Activated CD8-positive, alpha-beta T cell treated with anti-CD3 and anti-CD28 coated beads for 36 hours (primary cell): ENCODE measurements around the gene MAP1LC3C. TPM values are rescaled to one million over a fixed set of nuclear protein-coding genes. Genes with fewer than 3 reads are reported as not detected.
A peak's percentile ranks its signal among the peaks of the same experiment; 100 is the strongest.

Experiments used
- ATAC-seq: fragments of 200-7000 bp; cut with Tn5 transposase; one replicate; pipeline ENCODE4 v1.10.0; 2021; ENCODE audit warnings: mild to moderate bottlenecking, moderate library complexity
- CTCF ChIA-PET: fragments of 350-600 bp; sonication (Branson Sonifier 250); formaldehyde crosslinking; loops from one replicate; lab custom pipeline; 2021; ENCODE audit warnings: antibody characterized with exemption; lab: Charles Lee
- POLR2A ChIA-PET: fragments of 350-600 bp; sonication (Branson Sonifier 250); formaldehyde crosslinking; loops from one replicate; lab custom pipeline; 2021; ENCODE audit warnings: antibody characterized with exemption; lab: Charles Lee
- DNase-seq: peaks from one replicate; pipeline ENCODE4 v3.0.0-alpha.2; 2020
- H3K27ac Mint-ChIP-seq: one replicate; pipeline ENCODE4 v1.8.0; 2021; ENCODE audit warnings: mild to moderate bottlenecking, mixed read lengths
- H3K27me3 Mint-ChIP-seq: one replicate; pipeline ENCODE4 v1.8.0; 2021; ENCODE audit warnings: mixed read lengths
- H3K36me3 Mint-ChIP-seq: one replicate; pipeline ENCODE4 v1.8.0; 2021; ENCODE audit warnings: low read depth, mixed read lengths
- H3K4me1 Mint-ChIP-seq: one replicate; pipeline ENCODE4 v1.8.0; 2021; ENCODE audit warnings: low read depth, mixed read lengths
- H3K4me3 Mint-ChIP-seq: one replicate; pipeline ENCODE4 v1.8.0; 2021; ENCODE audit warnings: mild to moderate bottlenecking, moderate library complexity, mixed read lengths
- H3K9me3 Mint-ChIP-seq: one replicate; pipeline ENCODE4 v1.8.0; 2021; ENCODE audit warnings: mixed read lengths
- CTCF ChIP-seq: fragments of 200-600 bp; IDR thresholded peaks from one replicate; pipeline ENCODE4 v1.8.0; 2022; ENCODE audit warnings: antibody characterized with exemption, mild to moderate bottlenecking
- intact Hi-C: fragments of 100-400 bp; cut with micrococcal nuclease; formaldehyde crosslinking; loops from one replicate; pipeline ENCODE4 v1.10.0; 2022
- total RNA-seq, 2 experiments: library from RNA; stranded (reverse); gene quantifications; one replicate each; pipeline ENCODE4 v1.2.3, GENCODE V29; 2021

MAP1LC3C gene
- total RNA-seq, 2 experiments from 2014 or later, result not detected

GRCh38 chr1:242025681-242026080, 26.8 kb upstream of the MAP1LC3C start:
- Mint-ChIP-seq H3K9me3 (no peaks in the 10 kb centered on the region), H3K36me3 (no peaks in the 10 kb centered on the region), H3K4me1 (no peaks in the 10 kb centered on the region), H3K27ac (no peak overlapping the region), H3K27me3 (peaks cover 3% of the 10 kb centered on the region), H3K4me3 (no peak overlapping the region)
- TF ChIP-seq CTCF, result no peak
- ChIA-PET POLR2A (no interaction called here), CTCF (no interaction called here)
- DNase-seq, result no peak
- intact Hi-C loops, result no loop called here
- ATAC-seq, result no peak

DNA sequence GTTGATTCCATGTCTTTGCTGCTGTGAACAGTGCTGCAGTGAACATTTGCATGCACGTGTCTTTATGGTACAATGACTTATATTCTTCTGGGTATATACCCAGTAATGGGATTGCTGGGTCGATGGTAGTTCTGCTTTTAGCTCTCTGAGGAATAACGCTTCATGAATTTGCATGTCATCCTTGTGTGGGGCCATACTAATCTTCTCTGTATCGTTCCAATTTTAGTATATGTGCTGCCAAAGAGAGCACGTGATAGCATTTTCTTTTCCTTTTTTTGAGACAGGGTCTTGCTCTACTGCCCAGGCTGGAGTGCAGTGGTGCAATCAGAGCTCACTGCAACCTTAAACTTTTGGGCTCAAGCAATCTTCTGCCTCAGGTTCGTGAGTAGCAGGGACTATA, 24.9 kb upstream of the MAP1LC3C start:
- no peaks in the 10 kb centered on the region for H3K27me3 Mint-ChIP-seq
- ChIA-PET CTCF (interaction anchor here (1.4 kb wide), 1 partner anchor 25 kb away, joined by 3 read pairs; no protein-coding TSS in a partner anchor), POLR2A (no interaction called here)
- H3K36me3 Mint-ChIP-seq, result no peaks in the 10 kb centered on the region
- H3K4me1 Mint-ChIP-seq, result no peaks in the 10 kb centered on the region
- no peaks in the 10 kb centered on the region for H3K9me3 Mint-ChIP-seq
- intact Hi-C loops, result no loop called here
- ATAC-seq (no peak), DNase-seq (no peak)
- TF ChIP-seq CTCF, result no peak
- H3K27ac Mint-ChIP-seq, result no peak overlapping the region
- no peak overlapping the region for H3K4me3 Mint-ChIP-seq

DNA sequence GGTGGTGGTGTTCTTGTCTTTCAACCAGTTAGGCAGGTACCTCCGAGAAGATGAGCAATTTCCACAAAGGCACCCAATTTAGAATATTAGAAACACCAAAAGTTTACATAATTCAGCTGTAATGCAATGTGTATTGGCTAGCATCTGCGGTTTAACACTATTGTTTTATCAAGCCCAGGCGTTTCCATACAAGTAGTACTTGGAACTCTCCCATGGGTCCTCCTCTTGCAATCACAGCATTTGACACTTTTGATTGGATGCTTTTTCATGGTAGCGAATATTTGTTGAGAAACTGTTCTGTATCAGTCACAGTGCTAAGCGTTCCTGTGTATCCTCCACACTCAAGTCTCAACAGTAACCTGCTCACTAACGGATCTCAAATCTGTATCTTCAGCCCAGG, 20.1 kb upstream of the MAP1LC3C start:
- Mint-ChIP-seq H3K4me3 (no peak overlapping the region), H3K36me3 (no peaks in the 10 kb centered on the region), H3K9me3 (no peaks in the 10 kb centered on the region), H3K27ac (no peak overlapping the region), H3K27me3 (no peaks in the 10 kb centered on the region), H3K4me1 (no peaks in the 10 kb centered on the region)
- no peak for ATAC-seq
- ChIA-PET POLR2A (no interaction called here), CTCF (interaction anchor here (1.6 kb wide), 1 partner anchor 123 kb away, joined by 4 read pairs; no protein-coding TSS in a partner anchor)
- TF ChIP-seq CTCF, result no peak
- no peak for DNase-seq
- intact Hi-C loops, result no loop called here

- peak; percentile 53 for DNase-seq
- Mint-ChIP-seq H3K4me3 (no peak overlapping the region), H3K36me3 (no peaks in the 10 kb centered on the region), H3K4me1 (no peaks in the 10 kb centered on the region), H3K27ac (no peak overlapping the region), H3K9me3 (no peaks in the 10 kb centered on the region), H3K27me3 (no peaks in the 10 kb centered on the region)
- POLR2A ChIA-PET, result no interaction called here
- TF ChIP-seq CTCF, result peak; percentile 68
- CTCF ChIA-PET, result interaction anchor here (0.7 kb wide), 1 partner anchor 407 kb away, joined by 3 read pairs; no protein-coding TSS in a partner anchor
- intact Hi-C loops, result no loop called here
- ATAC-seq, result peak; percentile 75
These were observed 18.8 kb upstream of the MAP1LC3C start for GRCh38 chr1:242017580-242018233.

GRCh38 chr1:242016479-242016878, 17.6 kb upstream of the MAP1LC3C start:
- no peak for DNase-seq
- ChIA-PET CTCF (interaction anchor here (0.8 to 1.0 kb wide), 2 partner anchors 18 to 78 kb away, joined by 3 read pairs; partner anchors contain the start of gene MAP1LC3C), POLR2A (no interaction called here)
- H3K27ac Mint-ChIP-seq, result no peak overlapping the region
- no peak for TF ChIP-seq CTCF
- H3K27me3 Mint-ChIP-seq, result no peaks in the 10 kb centered on the region
- ATAC-seq, result no peak
- no peaks in the 10 kb centered on the region for H3K4me1 Mint-ChIP-seq
- intact Hi-C loops, result no loop called here
- no peak overlapping the region for H3K4me3 Mint-ChIP-seq
- no peaks in the 10 kb centered on the region for H3K9me3 Mint-ChIP-seq
- no peaks in the 10 kb centered on the region for H3K36me3 Mint-ChIP-seq
